ENCODE results near the gene ABCF2.
A peak's percentile ranks its signal among the peaks of the same experiment; 100 is the strongest.

Gene ABCF2

GRCh38 chr7:151226875-151227782 is at the start of gene ABCF2:
Gene ABCF2, minus strand, starts transcription at chr7:151227205. Its CDS starts 747 bp downstream, at chr7:151226458.
- DNase-seq: peak; percentile 93

- no peak for DNase-seq
Measured at GRCh38 chr7:151275813-151276577, 49.0 kb upstream of the ABCF2 start.

GRCh38 chr7:151274936-151275812 is 48.2 kb upstream of the ABCF2 start:
- DNase-seq: no peak

GRCh38 chr7:151274396-151274795 is 47.4 kb upstream of the ABCF2 start:
- no peak for DNase-seq

GRCh38 chr7:151273651-151274390 is 46.8 kb upstream of the ABCF2 start:
- DNase-seq: no peak

- no peak for DNase-seq
Measured at GRCh38 chr7:151272877-151273276, 45.9 kb upstream of the ABCF2 start.

GRCh38 chr7:151272405-151272804 is 45.4 kb upstream of the ABCF2 start:
- no peak for DNase-seq

GRCh38 chr7:151271699-151272355 is 44.8 kb upstream of the ABCF2 start:
- no peak for DNase-seq

GRCh38 chr7:151269511-151269910 is 42.5 kb upstream of the ABCF2 start:
- no peak for DNase-seq

GRCh38 chr7:151265351-151265931 is 38.4 kb upstream of the ABCF2 start:
- DNase-seq: no peak

- DNase-seq: no peak
Measured at GRCh38 chr7:151264615-151265014, 37.6 kb upstream of the ABCF2 start.

- DNase-seq: no peak
Measured at GRCh38 chr7:151261529-151261928, 34.5 kb upstream of the ABCF2 start.

GRCh38 chr7:151260883-151261282 is 33.9 kb upstream of the ABCF2 start:
- no peak for DNase-seq

GRCh38 chr7:151260471-151260870 is 33.5 kb upstream of the ABCF2 start:
- DNase-seq: no peak

GRCh38 chr7:151257990-151258389 is 31.0 kb upstream of the ABCF2 start:
- DNase-seq: no peak

GRCh38 chr7:151256410-151257045 is 29.5 kb upstream of the ABCF2 start:
- no peak for DNase-seq

- DNase-seq: no peak
Measured at GRCh38 chr7:151255390-151255789, 28.4 kb upstream of the ABCF2 start.

GRCh38 chr7:151254851-151255250 is 27.8 kb upstream of the ABCF2 start:
- no peak for DNase-seq

- no peak for DNase-seq
Measured at GRCh38 chr7:151254316-151254715, 27.3 kb upstream of the ABCF2 start.

GRCh38 chr7:151252961-151253711 is 26.1 kb upstream of the ABCF2 start:
- DNase-seq: no peak
